ENCODE data around the gene OGFOD2.
"Not testable (repeated sequence)": the region's sequence is repeated elsewhere in the genome, so short reads cannot be mapped to it uniquely, and the experiment has no call there.

OGFOD2 gene

DNA sequence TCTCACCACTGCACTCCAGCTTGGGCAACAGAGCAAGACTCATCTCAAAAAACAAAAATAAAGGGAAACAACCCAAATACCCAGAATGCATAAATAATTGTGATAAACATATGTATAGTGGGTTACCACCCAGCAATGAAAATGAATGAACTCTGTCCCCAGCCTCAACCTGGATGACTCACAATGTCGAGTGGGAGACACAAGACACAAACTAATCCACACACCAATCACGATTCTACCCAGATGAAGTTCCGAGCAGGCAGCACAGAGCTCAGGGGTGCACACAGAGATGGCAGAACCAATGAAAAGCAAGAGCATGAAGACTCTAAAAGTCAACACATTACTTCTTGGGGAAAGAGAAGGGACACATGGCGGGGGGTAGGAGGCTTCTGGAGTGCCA lies 35.9 kb upstream of the OGFOD2 start:
- Histone ChIP-seq H3K4me1 (ENCODE audit: insufficient read depth, poor library complexity, severe bottlenecking) (peaks cover 14% of the 10 kb centered on the region), H3K27me3 (ENCODE audit: insufficient read depth, poor library complexity, severe bottlenecking) (no peaks in the 10 kb centered on the region), H3K27ac (ENCODE audit: poor library complexity, severe bottlenecking) (no peak overlapping the region), H3K36me3 (ENCODE audit: low read depth) (peaks cover 4% of the 10 kb centered on the region; the same call in 1 of the 2 replicates), H3K4me3 (ENCODE audit: severe bottlenecking) (no peak overlapping the region), H3K9me3 (ENCODE audit: severe bottlenecking) (no peaks in the 10 kb centered on the region)
- no peak for DNase-seq (ENCODE audit: low spot score)
- ATAC-seq (ENCODE audit: low read depth): no peak
- TF ChIP-seq, protein P1, sequence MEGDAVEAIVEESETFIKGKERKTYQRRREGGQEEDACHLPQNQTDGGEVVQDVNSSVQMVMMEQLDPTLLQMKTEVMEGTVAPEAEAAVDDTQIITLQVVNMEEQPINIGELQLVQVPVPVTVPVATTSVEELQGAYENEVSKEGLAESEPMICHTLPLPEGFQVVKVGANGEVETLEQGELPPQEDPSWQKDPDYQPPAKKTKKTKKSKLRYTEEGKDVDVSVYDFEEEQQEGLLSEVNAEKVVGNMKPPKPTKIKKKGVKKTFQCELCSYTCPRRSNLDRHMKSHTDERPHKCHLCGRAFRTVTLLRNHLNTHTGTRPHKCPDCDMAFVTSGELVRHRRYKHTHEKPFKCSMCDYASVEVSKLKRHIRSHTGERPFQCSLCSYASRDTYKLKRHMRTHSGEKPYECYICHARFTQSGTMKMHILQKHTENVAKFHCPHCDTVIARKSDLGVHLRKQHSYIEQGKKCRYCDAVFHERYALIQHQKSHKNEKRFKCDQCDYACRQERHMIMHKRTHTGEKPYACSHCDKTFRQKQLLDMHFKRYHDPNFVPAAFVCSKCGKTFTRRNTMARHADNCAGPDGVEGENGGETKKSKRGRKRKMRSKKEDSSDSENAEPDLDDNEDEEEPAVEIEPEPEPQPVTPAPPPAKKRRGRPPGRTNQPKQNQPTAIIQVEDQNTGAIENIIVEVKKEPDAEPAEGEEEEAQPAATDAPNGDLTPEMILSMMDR (IDR thresholded peaks at IDR 0.05; ENCODE audit: poor library complexity, severe bottlenecking): no peak

GRCh38 chr12:122941351-122941750 lies 33.7 kb upstream of the OGFOD2 start:
- H3K4me3 ChIP-seq (ENCODE audit: severe bottlenecking); H3K27me3 ChIP-seq (ENCODE audit: insufficient read depth, poor library complexity, severe bottlenecking); H3K9me3 ChIP-seq (ENCODE audit: severe bottlenecking); DNase-seq (ENCODE audit: low spot score); ATAC-seq (ENCODE audit: low read depth); H3K36me3 ChIP-seq (ENCODE audit: low read depth): not testable (repeated sequence)
- H3K4me1 ChIP-seq (ENCODE audit: insufficient read depth, poor library complexity, severe bottlenecking): peaks cover 32% of the 10 kb centered on the region
- peak overlapping the region; percentile 92 for H3K27ac ChIP-seq (ENCODE audit: poor library complexity, severe bottlenecking)

DNA sequence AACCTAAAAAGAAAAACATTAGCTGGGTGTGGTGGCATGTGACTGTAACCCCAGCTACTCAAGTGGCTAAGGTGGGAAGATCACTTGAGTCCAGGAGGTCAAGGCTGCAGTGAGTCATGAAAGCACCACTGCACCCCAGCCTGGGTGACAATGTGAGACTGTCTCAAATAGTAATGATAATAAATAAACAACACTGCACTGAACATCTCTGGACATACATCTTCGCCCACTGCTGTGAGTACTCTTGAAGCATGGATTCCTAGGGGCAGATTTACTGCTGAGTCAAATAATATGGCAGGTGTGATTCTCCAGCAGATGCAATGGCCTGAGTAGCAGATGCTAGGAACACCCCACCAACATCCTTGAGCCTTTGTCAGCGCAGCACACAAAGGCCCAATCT lies 32.4 kb upstream of the OGFOD2 start:
- Histone ChIP-seq H3K36me3 (ENCODE audit: low read depth) (no peaks in the 10 kb centered on the region; the same call in 1 of the 2 replicates), H3K4me1 (ENCODE audit: insufficient read depth, poor library complexity, severe bottlenecking) (peaks cover 42% of the 10 kb centered on the region), H3K4me3 (ENCODE audit: severe bottlenecking) (no peak overlapping the region), H3K9me3 (ENCODE audit: severe bottlenecking) (no peaks in the 10 kb centered on the region), H3K27ac (ENCODE audit: poor library complexity, severe bottlenecking) (peak overlapping the region; percentile 92), H3K27me3 (ENCODE audit: insufficient read depth, poor library complexity, severe bottlenecking) (no peaks in the 10 kb centered on the region)
- ATAC-seq (ENCODE audit: low read depth): no peak
- DNase-seq (ENCODE audit: low spot score): no peak
- TF ChIP-seq, protein P1 (IDR thresholded peaks at IDR 0.05; ENCODE audit: poor library complexity, severe bottlenecking): no peak

DNA sequence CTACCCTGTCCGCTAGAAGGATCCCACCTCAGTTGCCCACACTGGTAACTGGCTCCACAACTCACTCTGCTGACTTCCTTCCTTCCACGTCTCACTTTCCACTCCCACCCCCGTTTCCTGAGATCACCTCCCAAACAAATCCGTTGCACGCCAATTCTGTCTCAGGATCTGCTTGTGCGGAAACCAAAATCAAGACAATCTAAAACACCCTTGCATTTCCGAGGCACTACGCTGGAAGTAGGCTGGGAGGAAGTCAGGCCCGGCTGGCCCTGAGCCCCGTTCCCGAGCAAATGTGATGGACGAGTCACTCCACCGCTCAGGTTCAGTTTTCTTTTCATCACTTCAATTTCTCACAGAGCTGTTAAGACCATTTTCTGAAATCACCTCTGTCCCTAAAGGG lies 31.8 kb upstream of the OGFOD2 start:
- Histone ChIP-seq H3K36me3 (ENCODE audit: low read depth) (no peaks in the 10 kb centered on the region; the same call in 1 of the 2 replicates), H3K4me1 (ENCODE audit: insufficient read depth, poor library complexity, severe bottlenecking) (peaks cover 44% of the 10 kb centered on the region), H3K27ac (ENCODE audit: poor library complexity, severe bottlenecking) (peak overlapping the region; percentile 92), H3K9me3 (ENCODE audit: severe bottlenecking) (no peaks in the 10 kb centered on the region), H3K4me3 (ENCODE audit: severe bottlenecking) (no peak overlapping the region), H3K27me3 (ENCODE audit: insufficient read depth, poor library complexity, severe bottlenecking) (no peaks in the 10 kb centered on the region)
- TF ChIP-seq, protein P1 (IDR thresholded peaks at IDR 0.05; ENCODE audit: poor library complexity, severe bottlenecking): no peak
- no peak for DNase-seq (ENCODE audit: low spot score)
- ATAC-seq (ENCODE audit: low read depth): no peak

GRCh38 chr12:122944605-122945592 lies 30.1 kb upstream of the OGFOD2 start:
- ATAC-seq (ENCODE audit: low read depth): peak; percentile 41
- peaks cover 44% of the 10 kb centered on the region for H3K4me1 ChIP-seq (ENCODE audit: insufficient read depth, poor library complexity, severe bottlenecking)
- peak overlapping the region; percentile 92 for H3K27ac ChIP-seq (ENCODE audit: poor library complexity, severe bottlenecking)
- H3K36me3 ChIP-seq (ENCODE audit: low read depth): no peaks in the 10 kb centered on the region
- no peak overlapping the region for H3K4me3 ChIP-seq (ENCODE audit: severe bottlenecking)
- H3K27me3 ChIP-seq (ENCODE audit: insufficient read depth, poor library complexity, severe bottlenecking): no peaks in the 10 kb centered on the region
- H3K9me3 ChIP-seq (ENCODE audit: severe bottlenecking): no peaks in the 10 kb centered on the region
- DNase-seq (ENCODE audit: low spot score): peak; percentile 84
- TF ChIP-seq, protein P1 (IDR thresholded peaks at IDR 0.05; ENCODE audit: poor library complexity, severe bottlenecking): no peak
